ENCODE measurements around the gene OPA1.

- no peak for TF ChIP-seq POLR2A (IDR thresholded peaks at IDR 0.05)
- TF ChIP-seq, protein P1, sequence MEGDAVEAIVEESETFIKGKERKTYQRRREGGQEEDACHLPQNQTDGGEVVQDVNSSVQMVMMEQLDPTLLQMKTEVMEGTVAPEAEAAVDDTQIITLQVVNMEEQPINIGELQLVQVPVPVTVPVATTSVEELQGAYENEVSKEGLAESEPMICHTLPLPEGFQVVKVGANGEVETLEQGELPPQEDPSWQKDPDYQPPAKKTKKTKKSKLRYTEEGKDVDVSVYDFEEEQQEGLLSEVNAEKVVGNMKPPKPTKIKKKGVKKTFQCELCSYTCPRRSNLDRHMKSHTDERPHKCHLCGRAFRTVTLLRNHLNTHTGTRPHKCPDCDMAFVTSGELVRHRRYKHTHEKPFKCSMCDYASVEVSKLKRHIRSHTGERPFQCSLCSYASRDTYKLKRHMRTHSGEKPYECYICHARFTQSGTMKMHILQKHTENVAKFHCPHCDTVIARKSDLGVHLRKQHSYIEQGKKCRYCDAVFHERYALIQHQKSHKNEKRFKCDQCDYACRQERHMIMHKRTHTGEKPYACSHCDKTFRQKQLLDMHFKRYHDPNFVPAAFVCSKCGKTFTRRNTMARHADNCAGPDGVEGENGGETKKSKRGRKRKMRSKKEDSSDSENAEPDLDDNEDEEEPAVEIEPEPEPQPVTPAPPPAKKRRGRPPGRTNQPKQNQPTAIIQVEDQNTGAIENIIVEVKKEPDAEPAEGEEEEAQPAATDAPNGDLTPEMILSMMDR (IDR thresholded peaks at IDR 0.05), result no peak
Measured at GRCh38 chr3:193730976-193731375, 138.0 kb downstream of the OPA1 start.
